Breast epithelium (tissue), 4 donors: Measurements from ENCODE around the gene MYBBP1A. TPM values are rescaled to one million over a fixed set of nuclear protein-coding genes. Genes with fewer than 3 reads are reported as not detected.

Experiments
- DNase-seq, 2 donors: peaks; one replicate each; pipeline ENCODE4 v3.0.0-alpha.2; 2019; ENCODE audit warnings: low spot score in 2 of 2
- H3K27ac ChIP-seq, 2 donors: fragments of 200-600 bp; sonication (generic) in 1 of 2; one replicate each; pipeline ENCODE4 v1.5.1; 2016 to 2019; ENCODE audit warnings: mild to moderate bottlenecking in 1 of 2
- H3K27me3 ChIP-seq, 2 donors: fragments of 200-600 bp; sonication (generic) in 1 of 2; one replicate each; pipeline versions ENCODE4 v1.5.1 to v1.6.0; 2017 to 2019; ENCODE audit warnings: control low read depth in 1 of 2, mild to moderate bottlenecking in 1 of 2
- H3K36me3 ChIP-seq: fragments of 200-600 bp; one replicate; pipeline ENCODE4 v1.5.1; 2019
- H3K4me1 ChIP-seq, 2 donors: fragments of 200-600 bp; sonication (generic); one replicate each; pipeline ENCODE4 v1.5.1; 2016 to 2019; ENCODE audit warnings: control low read depth in 1 of 2
- H3K4me3 ChIP-seq, 3 donors: fragments of 200-600 bp; sonication (generic); 1 replicate in 2 of 3; 2 replicates in 1 of 3; pipeline ENCODE4 v1.5.1; 2016 to 2019; ENCODE audit warnings: mild to moderate bottlenecking in 3 of 3, moderate library complexity in 2 of 3
- H3K9me3 ChIP-seq, 2 donors: fragments of 200-600 bp; sonication (generic) in 1 of 2; one replicate each; pipeline ENCODE4 v1.5.1; 2016 to 2019; ENCODE audit warnings: control low read depth in 1 of 2
- POLR2A ChIP-seq: fragments of 450-650 bp; IDR thresholded peaks from one replicate; pipeline ENCODE4 v1.6.1; 2016; ENCODE audit warnings: antibody characterized with exemption, mild to moderate bottlenecking, moderate library complexity
- POLR2AphosphoS5 ChIP-seq, 3 donors: sonication (generic); formaldehyde crosslinking; IDR thresholded peaks; one replicate each; pipeline ENCODE4 v1.6.1; 2017; ENCODE audit warnings: antibody characterized with exemption in 3 of 3
- intact Hi-C: fragments of 100-400 bp; cut with DNase I; formaldehyde crosslinking; loops from one replicate; pipeline ENCODE4 v1.15.1; 2023; ENCODE audit warnings: low total_unique reads
- total RNA-seq, 3 donors: library from RNA; depleted of rRNA; stranded (reverse); fragments of >200 nt; gene quantifications; one replicate each; pipeline ENCODE4 v1.1.0, GENCODE V29; 2016
- TF ChIP-seq, protein P1 (sequence below), 3 donors: fragments of 450-650 bp; IDR thresholded peaks; one replicate each; pipeline ENCODE4 v1.5.1; 2016 to 2017; ENCODE audit warnings: antibody characterized with exemption in 3 of 3, mild to moderate bottlenecking in 3 of 3, moderate library complexity in 3 of 3

MYBBP1A gene
- total RNA-seq, 3 donors from 2014 or later: 26.9 to 61.6 (median 50.1) TPM

DNA sequence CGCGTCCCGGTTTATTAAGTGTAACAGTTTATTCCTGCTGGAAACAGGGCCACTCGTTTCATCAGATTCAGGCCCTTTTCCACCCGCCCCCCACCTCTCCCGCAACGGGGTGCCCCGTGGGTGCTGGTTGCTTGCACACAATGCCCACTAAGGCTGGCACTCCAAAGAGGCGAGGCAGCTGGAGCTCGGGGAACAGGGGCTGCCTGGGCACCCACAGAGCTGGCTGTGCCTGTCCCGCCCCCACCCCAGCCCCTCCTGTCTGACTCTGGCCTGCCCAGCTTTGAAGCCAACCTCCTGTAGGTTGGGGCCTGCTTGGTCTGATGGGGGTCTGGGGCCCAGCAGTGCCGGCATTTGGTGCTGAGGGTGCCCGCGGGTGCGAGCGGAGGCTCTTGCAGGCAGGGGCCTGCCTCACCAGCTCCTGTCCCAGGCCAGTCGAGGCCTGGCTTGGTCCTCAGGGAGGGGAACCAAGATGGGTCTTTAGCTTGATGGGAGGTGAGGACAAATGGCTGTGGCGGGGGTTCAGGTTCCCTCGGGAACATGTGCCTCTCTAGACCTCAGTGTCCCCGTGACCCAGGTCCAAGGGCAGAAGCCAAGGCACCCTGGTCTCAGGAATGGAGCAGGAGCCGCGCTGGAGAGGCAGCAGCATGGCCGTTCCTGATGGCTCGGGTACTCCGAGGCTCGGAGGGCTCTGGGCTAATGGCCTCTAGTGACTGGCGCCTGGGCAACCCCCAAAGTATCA lies 20.1 kb downstream of the MYBBP1A start:
- H3K9me3 ChIP-seq: no peaks in the 10 kb centered on the region
- DNase-seq: no peak
- H3K4me1 ChIP-seq: peaks cover 24 to 29% of the 10 kb centered on the region in 2 donors
- H3K36me3 ChIP-seq: no peaks in the 10 kb centered on the region
- intact Hi-C loops: no loop called here
- TF ChIP-seq, protein P1, sequence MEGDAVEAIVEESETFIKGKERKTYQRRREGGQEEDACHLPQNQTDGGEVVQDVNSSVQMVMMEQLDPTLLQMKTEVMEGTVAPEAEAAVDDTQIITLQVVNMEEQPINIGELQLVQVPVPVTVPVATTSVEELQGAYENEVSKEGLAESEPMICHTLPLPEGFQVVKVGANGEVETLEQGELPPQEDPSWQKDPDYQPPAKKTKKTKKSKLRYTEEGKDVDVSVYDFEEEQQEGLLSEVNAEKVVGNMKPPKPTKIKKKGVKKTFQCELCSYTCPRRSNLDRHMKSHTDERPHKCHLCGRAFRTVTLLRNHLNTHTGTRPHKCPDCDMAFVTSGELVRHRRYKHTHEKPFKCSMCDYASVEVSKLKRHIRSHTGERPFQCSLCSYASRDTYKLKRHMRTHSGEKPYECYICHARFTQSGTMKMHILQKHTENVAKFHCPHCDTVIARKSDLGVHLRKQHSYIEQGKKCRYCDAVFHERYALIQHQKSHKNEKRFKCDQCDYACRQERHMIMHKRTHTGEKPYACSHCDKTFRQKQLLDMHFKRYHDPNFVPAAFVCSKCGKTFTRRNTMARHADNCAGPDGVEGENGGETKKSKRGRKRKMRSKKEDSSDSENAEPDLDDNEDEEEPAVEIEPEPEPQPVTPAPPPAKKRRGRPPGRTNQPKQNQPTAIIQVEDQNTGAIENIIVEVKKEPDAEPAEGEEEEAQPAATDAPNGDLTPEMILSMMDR (IDR thresholded peaks at IDR 0.05): no peak
- TF ChIP-seq POLR2A (no peak), POLR2AphosphoS5 (IDR thresholded peaks at IDR 0.05) (no peak)
- peak overlapping the region; percentile 40 to 90 for H3K27ac ChIP-seq
- no peaks in the 10 kb centered on the region for H3K27me3 ChIP-seq
- no peak overlapping the region for H3K4me3 ChIP-seq

DNA sequence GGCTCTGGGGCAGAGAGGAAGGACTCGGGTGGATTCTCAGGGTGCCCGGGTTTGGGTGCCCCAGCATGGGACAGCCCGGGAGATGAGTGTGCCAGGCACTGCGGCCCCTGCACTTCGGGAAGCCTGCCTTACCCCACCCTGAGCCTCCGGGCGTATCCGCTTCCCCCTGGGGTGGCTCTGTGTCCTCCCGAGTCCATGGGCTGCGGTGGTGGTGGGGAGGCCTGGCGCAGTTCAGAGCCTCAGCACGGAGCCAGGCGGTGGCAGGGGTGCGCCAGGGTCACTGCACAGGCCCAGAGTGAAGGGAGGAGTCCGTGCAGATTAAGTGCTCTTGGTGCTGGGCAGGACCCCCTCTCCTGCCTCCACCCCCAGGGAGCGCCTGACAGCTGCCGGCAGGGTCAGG lies 20.7 kb downstream of the MYBBP1A start:
- H3K4me1 ChIP-seq: peaks cover 24 to 29% of the 10 kb centered on the region in 2 donors
- H3K36me3 ChIP-seq: no peaks in the 10 kb centered on the region
- H3K27ac ChIP-seq: peak overlapping the region; percentile 4 to 90
- no peak for DNase-seq
- intact Hi-C loops: no loop called here
- TF ChIP-seq POLR2AphosphoS5 (IDR thresholded peaks at IDR 0.05) (no peak), POLR2A (no peak)
- TF ChIP-seq, protein P1 (IDR thresholded peaks at IDR 0.05): no peak
- peak overlapping the region in 1 of 3 donors; percentile 19 for H3K4me3 ChIP-seq
- H3K9me3 ChIP-seq: no peaks in the 10 kb centered on the region
- H3K27me3 ChIP-seq: no peaks in the 10 kb centered on the region

DNA sequence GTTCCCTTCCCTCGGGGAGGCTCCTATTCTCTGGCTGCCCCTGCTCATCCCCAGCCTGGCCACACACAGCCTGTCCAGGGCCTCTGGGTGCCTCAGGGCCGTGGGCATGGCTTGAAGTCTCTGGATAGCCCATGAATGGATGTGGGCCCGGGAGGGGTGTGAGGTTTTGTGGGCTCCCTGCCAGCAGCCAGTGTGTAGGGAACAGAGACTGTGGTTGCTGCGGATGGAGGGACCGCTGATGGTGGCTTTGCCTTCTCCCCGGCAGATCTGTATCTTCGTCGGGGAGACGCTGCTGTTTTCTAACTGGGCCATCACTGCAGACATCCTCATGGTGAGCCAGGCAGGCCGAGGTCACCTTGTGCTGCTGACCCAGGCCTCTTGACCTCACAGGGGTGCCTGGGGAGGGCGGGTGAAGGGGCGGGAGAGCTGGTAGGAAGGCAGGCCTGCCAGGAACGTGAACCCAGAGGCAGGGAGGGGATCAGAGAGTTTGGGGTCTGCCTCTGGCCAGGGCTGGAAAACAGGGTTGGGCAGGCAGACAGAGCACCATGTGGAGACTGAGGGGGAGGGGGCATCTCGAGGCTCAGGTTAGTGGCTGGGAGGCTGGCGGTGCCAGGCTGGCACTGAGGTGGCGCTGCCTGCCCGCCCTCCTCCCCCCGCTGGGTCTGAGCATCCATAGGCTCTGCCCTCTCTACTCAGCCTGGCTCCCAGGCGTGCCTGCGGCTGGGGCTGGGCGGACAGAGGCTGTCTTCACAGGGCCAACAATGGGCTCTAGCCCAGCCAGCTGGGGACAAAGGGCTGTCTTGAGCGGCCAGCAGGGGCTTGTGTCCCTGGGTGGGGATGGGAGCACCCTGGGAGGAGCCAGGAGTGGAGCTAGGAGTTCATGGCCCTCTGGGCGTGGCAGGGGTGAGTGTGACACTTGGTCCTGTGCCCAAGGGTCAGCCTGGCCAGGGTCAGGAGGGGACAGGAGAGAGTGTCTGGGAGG lies 21.4 kb downstream of the MYBBP1A start:
- TF ChIP-seq, protein P1 (IDR thresholded peaks at IDR 0.05): no peak
- TF ChIP-seq POLR2AphosphoS5 (IDR thresholded peaks at IDR 0.05) (no peak), POLR2A (no peak)
- Histone ChIP-seq H3K27ac (peak overlapping the region; percentile 4 to 90), H3K27me3 (no peaks in the 10 kb centered on the region), H3K36me3 (no peaks in the 10 kb centered on the region), H3K9me3 (no peaks in the 10 kb centered on the region), H3K4me3 (peak overlapping the region in 1 of 3 donors; percentile 19), H3K4me1 (peaks cover 24 to 27% of the 10 kb centered on the region in 2 donors)
- DNase-seq: no peak
- intact Hi-C loops: no loop called here

DNA sequence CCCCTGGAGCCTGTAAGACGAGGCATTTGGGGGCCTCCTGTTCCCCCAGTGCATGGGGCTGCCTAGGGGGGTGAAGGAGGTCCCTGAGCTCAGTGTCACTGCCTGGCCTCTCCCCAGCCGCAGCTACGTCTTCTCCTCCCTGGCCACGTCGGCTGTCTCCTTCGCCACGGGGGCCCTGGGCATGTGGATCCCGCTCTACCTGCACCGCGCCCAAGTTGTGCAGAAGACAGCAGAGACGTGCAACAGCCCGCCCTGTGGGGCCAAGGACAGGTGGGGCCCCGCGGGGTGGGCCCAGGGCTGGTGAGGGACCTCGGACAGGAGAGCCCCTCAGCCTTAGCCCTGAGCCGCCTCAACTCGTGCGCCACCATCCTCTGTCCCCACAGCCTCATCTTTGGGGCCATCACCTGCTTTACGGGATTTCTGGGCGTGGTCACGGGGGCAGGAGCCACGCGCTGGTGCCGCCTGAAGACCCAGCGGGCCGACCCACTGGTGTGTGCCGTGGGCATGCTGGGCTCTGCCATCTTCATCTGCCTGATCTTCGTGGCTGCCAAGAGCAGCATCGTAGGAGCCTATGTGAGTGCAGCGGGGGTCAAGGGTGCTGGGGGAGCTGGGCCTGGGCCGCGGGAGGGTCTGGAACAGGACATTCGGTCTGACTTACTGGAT lies 22.2 kb downstream of the MYBBP1A start:
- Histone ChIP-seq H3K36me3 (no peaks in the 10 kb centered on the region), H3K4me3 (no peak overlapping the region), H3K4me1 (peaks cover 20% of the 10 kb centered on the region in 2 donors), H3K27ac (peak overlapping the region in 1 of 2 donors; percentile 90), H3K9me3 (no peaks in the 10 kb centered on the region), H3K27me3 (no peaks in the 10 kb centered on the region)
- DNase-seq: no peak
- intact Hi-C loops: no loop called here
- no peak for TF ChIP-seq POLR2A
- no peak for TF ChIP-seq POLR2AphosphoS5 (IDR thresholded peaks at IDR 0.05)
- TF ChIP-seq, protein P1 (IDR thresholded peaks at IDR 0.05): no peak
